HepG2 (cell line): Measurements from ENCODE around the gene MALT1. TPM values are rescaled to one million over a fixed set of nuclear protein-coding genes. Genes with fewer than 3 reads are reported as not detected.

Experiments used
- AFF4 ChIP-seq: sonication (generic); formaldehyde crosslinking; IDR thresholded peaks from 2 replicates; pipeline ENCODE4 v1.4.0; 2020; ENCODE audit warnings: missing genetic modification reagents
- ARNTL ChIP-seq: sonication (generic); formaldehyde crosslinking; IDR thresholded peaks from 2 replicates; pipeline ENCODE4 v1.4.0; 2020; ENCODE audit warnings: mild to moderate bottlenecking, missing genetic modification reagents
- CEBPZ ChIP-seq: IDR thresholded peaks from 2 replicates; pipeline ENCODE4 v1.6.1; 2012; ENCODE audit warnings: low read length, improper control_type of control experiment
- FOXA3 ChIP-seq: IDR thresholded peaks from 2 replicates; pipeline ENCODE4 v1.6.1; 2016; ENCODE audit warnings: missing genetic modification reagents, missing compliant biosample characterization
- HDAC1 ChIP-seq: sonication (generic); formaldehyde crosslinking; IDR thresholded peaks from 2 replicates; pipeline ENCODE4 v1.5.1; 2020; ENCODE audit warnings: mild to moderate bottlenecking, missing genetic modification reagents
- MEIS2 ChIP-seq: sonication (generic); formaldehyde crosslinking; IDR thresholded peaks from 2 replicates; pipeline ENCODE4 v1.9.0; 2021; ENCODE audit warnings: mild to moderate bottlenecking, missing genetic modification reagents
- NR2F1 ChIP-seq, 2 experiments: fragments of 450-650 bp in 1 of 2; formaldehyde crosslinking in 1 of 2; IDR thresholded peaks; 2 replicates each; pipeline versions ENCODE4 v1.5.0 to v1.6.1; 2016 to 2020; ENCODE audit warnings: mild to moderate bottlenecking in 1 of 2, missing compliant biosample characterization in 1 of 2, missing genetic modification reagents in 1 of 2, moderate library complexity in 1 of 2
- REL ChIP-seq: sonication (generic); formaldehyde crosslinking; conservative IDR thresholded peaks from 2 replicates; pipeline ENCODE4 v1.8.0; 2022; ENCODE audit warnings: mild to moderate bottlenecking, missing genetic modification reagents, moderate library complexity
- ZFP1 ChIP-seq: IDR thresholded peaks from 2 replicates; pipeline ENCODE4 v1.6.1; 2016
- ZHX1 ChIP-seq: sonication (generic); formaldehyde crosslinking; IDR thresholded peaks from 2 replicates; pipeline ENCODE4 v1.8.1; 2022; ENCODE audit warnings: low read depth, mild to moderate bottlenecking, missing genetic modification reagents
- ZMAT5 ChIP-seq: sonication (generic); formaldehyde crosslinking; IDR thresholded peaks from 2 replicates; pipeline ENCODE4 v1.5.0; 2020; ENCODE audit warnings: mild to moderate bottlenecking, low read depth, missing genetic modification reagents, borderline replicate concordance
- ZNF34 ChIP-seq: sonication (generic); formaldehyde crosslinking; IDR thresholded peaks from 2 replicates; pipeline ENCODE4 v1.4.0; 2020; ENCODE audit warnings: mild to moderate bottlenecking, missing genetic modification reagents, borderline replicate concordance
- ZNF383 ChIP-seq: sonication (generic); formaldehyde crosslinking; IDR thresholded peaks from 2 replicates; pipeline ENCODE4 v1.4.0; 2020; ENCODE audit warnings: missing genetic modification reagents, mild to moderate bottlenecking, borderline replicate concordance
- ZSCAN22 ChIP-seq: sonication (generic); formaldehyde crosslinking; IDR thresholded peaks from 2 replicates; pipeline ENCODE4 v1.4.0; 2020; ENCODE audit warnings: mild to moderate bottlenecking, missing genetic modification reagents
- polyA plus RNA-seq, 8 experiments: library from polyadenylated mRNA; depleted of rRNA in 3 of 8; stranded (reverse) in 7 of 8; unstranded in 1 of 8; fragments of >200 nt; fragmentation: Illumina TruSeq in 4 of 8; extraction: Trizol in 4 of 8; gene quantifications; 2 replicates each; pipeline versions ENCODE4 v1.2.1 to v1.2.3, GENCODE V29; 2011 to 2016; ENCODE audit warnings: low read depth in 4 of 8, missing spikeins in 1 of 8, mixed read lengths in 1 of 8; ENCODE audit not compliant: insufficient read depth in 1 of 8
- total RNA-seq, 5 experiments: library from RNA; depleted of rRNA; stranded (reverse); fragments of >200 nt; fragmentation: Illumina TruSeq; extraction: Trizol; gene quantifications; 2 replicates each; pipeline ENCODE4 v1.2.3, GENCODE V29; 2016; ENCODE audit warnings: low read depth in 1 of 5
- TF ChIP-seq, protein P1 (sequence below): sonication (generic); formaldehyde crosslinking; IDR thresholded peaks from 2 replicates; pipeline ENCODE4 v1.5.1; 2020; ENCODE audit warnings: missing genetic modification reagents, mild to moderate bottlenecking, borderline replicate concordance

Gene MALT1
- total and polyA plus RNA-seq, 2 of the 13 experiments (the other 11 are each of a cell fraction or from before 2014, with no cell fraction given) = 43.9 to 89.0 TPM

- TF ChIP-seq REL (CRISPR knock-in tag) = no peak
- no peak for TF ChIP-seq HDAC1 (CRISPR knock-in tag)
- no peak for TF ChIP-seq AFF4 (CRISPR knock-in tag)
- no peak for TF ChIP-seq ZSCAN22
- TF ChIP-seq ZFP1 (CRISPR knock-in tag) = no peak
- no peak for TF ChIP-seq NR2F1 (CRISPR knock-in tag; IDR thresholded peaks at IDR 0.05)
- no peak for TF ChIP-seq CEBPZ
- TF ChIP-seq FOXA3 = no peak
- TF ChIP-seq ZNF34 (CRISPR knock-in tag) = no peak; the same call in 1 of the 2 replicates
- TF ChIP-seq MEIS2 = peak; percentile 48; the same call in 1 of the 2 replicates
- TF ChIP-seq, protein P1, sequence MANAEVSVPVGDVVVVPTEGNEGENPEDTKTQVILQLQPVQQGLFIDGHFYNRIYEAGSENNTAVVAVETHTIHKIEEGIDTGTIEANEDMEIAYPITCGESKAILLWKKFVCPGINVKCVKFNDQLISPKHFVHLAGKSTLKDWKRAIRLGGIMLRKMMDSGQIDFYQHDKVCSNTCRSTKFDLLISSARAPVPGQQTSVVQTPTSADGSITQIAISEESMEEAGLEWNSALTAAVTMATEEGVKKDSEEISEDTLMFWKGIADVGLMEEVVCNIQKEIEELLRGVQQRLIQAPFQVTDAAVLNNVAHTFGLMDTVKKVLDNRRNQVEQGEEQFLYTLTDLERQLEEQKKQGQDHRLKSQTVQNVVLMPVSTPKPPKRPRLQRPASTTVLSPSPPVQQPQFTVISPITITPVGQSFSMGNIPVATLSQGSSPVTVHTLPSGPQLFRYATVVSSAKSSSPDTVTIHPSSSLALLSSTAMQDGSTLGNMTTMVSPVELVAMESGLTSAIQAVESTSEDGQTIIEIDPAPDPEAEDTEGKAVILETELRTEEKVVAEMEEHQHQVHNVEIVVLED (CRISPR knock-in tag) = no peak
- TF ChIP-seq ARNTL (CRISPR knock-in tag) = no peak
- no peak for TF ChIP-seq ZHX1 (CRISPR knock-in tag)
- no peak for TF ChIP-seq ZMAT5
- TF ChIP-seq ZNF383 (CRISPR knock-in tag) = no peak
Observed at GRCh38 chr18:58671632-58672564, 633 bp downstream of the MALT1 start (continued).
